ENCODE results near the gene TTLL11. TPM values are rescaled to one million over a fixed set of nuclear protein-coding genes. Genes with fewer than 3 reads are reported as not detected.

TTLL11 gene
- total RNA-seq, 1 experiment from 2014 or later, result 2.3 TPM

- no TSS peak for BruUV-seq (replicated peaks)
- intact Hi-C loops (cut with micrococcal nuclease; ENCODE audit: unreplicated experiment), result no loop called here
- TF ChIP-seq EZH2 (IDR thresholded peaks at IDR 0.05; ENCODE audit: low read depth) (no peak), CTCF (conservative IDR thresholded peaks at IDR 0.05) (no peak)
- ChIA-PET CTCF (no interaction called here), POLR2A (ENCODE audit: unreplicated experiment) (no interaction called here)
- Histone ChIP-seq H3K9me2 (ENCODE audit: insufficient read depth) (no peaks in the 10 kb centered on the region), H3K4me1 (replicated peaks; ENCODE audit: insufficient read depth) (no peaks in the 10 kb centered on the region; the same call in 1 of the 2 replicates), H3K4me3 (no peak overlapping the region), H2AFZ (no peak overlapping the region), H3K9me3 (ENCODE audit: insufficient read depth, low read depth) (no peaks in the 10 kb centered on the region), H4K20me1 (ENCODE audit: insufficient read depth) (no peaks in the 10 kb centered on the region), H3K4me2 (no peak overlapping the region), H3F3A (ENCODE audit: insufficient read depth, low read depth) (no peaks in the 10 kb centered on the region), H3K27ac (no peak overlapping the region), H3K27me3 (ENCODE audit: insufficient read depth, low read depth) (no peaks in the 10 kb centered on the region), H3K79me2 (ENCODE audit: low read depth) (no peaks in the 10 kb centered on the region), H3K36me3 (ENCODE audit: low read depth) (no peaks in the 10 kb centered on the region)
- no peak for DNase-seq
Measured at GRCh38 chr9:121952611-121953010, 140.5 kb downstream of the TTLL11 start.

GRCh38 chr9:121950866-121951265, 142.2 kb downstream of the TTLL11 start:
- no TSS peak for BruUV-seq (replicated peaks)
- no peak overlapping the region for H3K4me2 ChIP-seq
- POLR2A ChIA-PET (ENCODE audit: unreplicated experiment), result no interaction called here
- intact Hi-C loops (cut with micrococcal nuclease; ENCODE audit: unreplicated experiment), result no loop called here
- CTCF ChIA-PET, result no interaction called here
- H2AFZ ChIP-seq, result no peak overlapping the region
- no peak for DNase-seq
- no peaks in the 10 kb centered on the region for H3K9me3 ChIP-seq (ENCODE audit: insufficient read depth, low read depth)
- no peaks in the 10 kb centered on the region for H3K9me2 ChIP-seq (ENCODE audit: insufficient read depth)
- H4K20me1 ChIP-seq (ENCODE audit: insufficient read depth), result no peaks in the 10 kb centered on the region
- TF ChIP-seq EZH2 (IDR thresholded peaks at IDR 0.05; ENCODE audit: low read depth) (no peak), CTCF (conservative IDR thresholded peaks at IDR 0.05) (no peak)
- H3F3A ChIP-seq (ENCODE audit: insufficient read depth, low read depth), result no peaks in the 10 kb centered on the region; the same call in 1 of the 2 replicates
- H3K27me3 ChIP-seq (ENCODE audit: insufficient read depth, low read depth), result no peaks in the 10 kb centered on the region
- H3K79me2 ChIP-seq (ENCODE audit: low read depth), result no peaks in the 10 kb centered on the region
- no peak overlapping the region for H3K4me3 ChIP-seq
- H3K4me1 ChIP-seq (replicated peaks; ENCODE audit: insufficient read depth), result peaks cover 6% of the 10 kb centered on the region
- H3K27ac ChIP-seq, result no peak overlapping the region
- no peaks in the 10 kb centered on the region for H3K36me3 ChIP-seq (ENCODE audit: low read depth)

GRCh38 chr9:121950441-121950840, 142.7 kb downstream of the TTLL11 start:
- CTCF ChIA-PET, result no interaction called here
- DNase-seq, result no peak
- Histone ChIP-seq H3F3A (ENCODE audit: insufficient read depth, low read depth) (peaks cover 3% of the 10 kb centered on the region; the same call in 1 of the 2 replicates), H4K20me1 (ENCODE audit: insufficient read depth) (no peaks in the 10 kb centered on the region), H3K4me2 (no peak overlapping the region), H3K27ac (no peak overlapping the region), H3K27me3 (ENCODE audit: insufficient read depth, low read depth) (no peaks in the 10 kb centered on the region), H3K9me3 (ENCODE audit: insufficient read depth, low read depth) (no peaks in the 10 kb centered on the region), H2AFZ (no peak overlapping the region), H3K36me3 (ENCODE audit: low read depth) (no peaks in the 10 kb centered on the region), H3K9me2 (ENCODE audit: insufficient read depth) (no peaks in the 10 kb centered on the region), H3K79me2 (ENCODE audit: low read depth) (no peaks in the 10 kb centered on the region), H3K4me1 (replicated peaks; ENCODE audit: insufficient read depth) (peaks cover 10% of the 10 kb centered on the region), H3K4me3 (no peak overlapping the region)
- no peak for TF ChIP-seq EZH2 (IDR thresholded peaks at IDR 0.05; ENCODE audit: low read depth)
- TF ChIP-seq CTCF (conservative IDR thresholded peaks at IDR 0.05), result no peak
- POLR2A ChIA-PET (ENCODE audit: unreplicated experiment), result no interaction called here
- intact Hi-C loops (cut with micrococcal nuclease; ENCODE audit: unreplicated experiment), result no loop called here
- BruUV-seq (replicated peaks), result no TSS peak

Data from PC-9 (cell line).